Breast epithelium (tissue), 4 donors: ENCODE data around the gene GNAQ. TPM values are rescaled to one million over a fixed set of nuclear protein-coding genes. Genes with fewer than 3 reads are reported as not detected.
A peak's percentile ranks its signal among the peaks of the same experiment; 100 is the strongest.

ENCODE experiments used
- DNase-seq, 2 donors: peaks; one replicate each; pipeline ENCODE4 v3.0.0-alpha.2; 2019; ENCODE audit warnings: low spot score in 2 of 2
- H3K27ac ChIP-seq, 2 donors: fragments of 200-600 bp; sonication (generic) in 1 of 2; one replicate each; pipeline ENCODE4 v1.5.1; 2016 to 2019; ENCODE audit warnings: mild to moderate bottlenecking in 1 of 2
- H3K27me3 ChIP-seq, 2 donors: fragments of 200-600 bp; sonication (generic) in 1 of 2; one replicate each; pipeline versions ENCODE4 v1.5.1 to v1.6.0; 2017 to 2019; ENCODE audit warnings: control low read depth in 1 of 2, mild to moderate bottlenecking in 1 of 2
- H3K36me3 ChIP-seq: fragments of 200-600 bp; one replicate; pipeline ENCODE4 v1.5.1; 2019
- H3K4me1 ChIP-seq, 2 donors: fragments of 200-600 bp; sonication (generic); one replicate each; pipeline ENCODE4 v1.5.1; 2016 to 2019; ENCODE audit warnings: control low read depth in 1 of 2
- H3K4me3 ChIP-seq, 3 donors: fragments of 200-600 bp; sonication (generic); 1 replicate in 2 of 3; 2 replicates in 1 of 3; pipeline ENCODE4 v1.5.1; 2016 to 2019; ENCODE audit warnings: mild to moderate bottlenecking in 3 of 3, moderate library complexity in 2 of 3
- H3K9me3 ChIP-seq, 2 donors: fragments of 200-600 bp; sonication (generic) in 1 of 2; one replicate each; pipeline ENCODE4 v1.5.1; 2016 to 2019; ENCODE audit warnings: control low read depth in 1 of 2
- CTCF ChIP-seq, 3 donors: fragments of 450-650 bp; IDR thresholded peaks; one replicate each; pipeline ENCODE4 v1.5.1; 2016 to 2017; ENCODE audit warnings: antibody characterized with exemption in 3 of 3, mild to moderate bottlenecking in 3 of 3, moderate library complexity in 3 of 3
- POLR2A ChIP-seq: fragments of 450-650 bp; IDR thresholded peaks from one replicate; pipeline ENCODE4 v1.6.1; 2016; ENCODE audit warnings: antibody characterized with exemption, mild to moderate bottlenecking, moderate library complexity
- POLR2AphosphoS5 ChIP-seq, 3 donors: sonication (generic); formaldehyde crosslinking; IDR thresholded peaks; one replicate each; pipeline ENCODE4 v1.6.1; 2017; ENCODE audit warnings: antibody characterized with exemption in 3 of 3
- intact Hi-C: fragments of 100-400 bp; cut with DNase I; formaldehyde crosslinking; loops from one replicate; pipeline ENCODE4 v1.15.1; 2023; ENCODE audit warnings: low total_unique reads
- total RNA-seq, 3 donors: library from RNA; depleted of rRNA; stranded (reverse); fragments of >200 nt; gene quantifications; one replicate each; pipeline ENCODE4 v1.1.0, GENCODE V29; 2016

GNAQ gene
- total RNA-seq, 3 donors from 2014 or later, result 39.0 to 49.3 (median 47.2) TPM

- no peak for TF ChIP-seq POLR2A
- TF ChIP-seq CTCF (IDR thresholded peaks at IDR 0.05), result no peak
- no peak for TF ChIP-seq POLR2AphosphoS5 (IDR thresholded peaks at IDR 0.05)
- intact Hi-C loops, result no loop called here
- H3K36me3 ChIP-seq, result no peaks in the 10 kb centered on the region
- no peak overlapping the region for H3K4me3 ChIP-seq
- no peaks in the 10 kb centered on the region for H3K9me3 ChIP-seq
- no peaks in the 10 kb centered on the region for H3K27me3 ChIP-seq
- no peak for DNase-seq
- no peak overlapping the region for H3K27ac ChIP-seq
- H3K4me1 ChIP-seq, result no peaks in the 10 kb centered on the region
Measured at GRCh38 chr9:77892955-77893514, 138.6 kb downstream of the GNAQ start.

- DNase-seq, result no peak
- no peaks in the 10 kb centered on the region for H3K4me1 ChIP-seq
- no peaks in the 10 kb centered on the region for H3K36me3 ChIP-seq
- TF ChIP-seq POLR2A, result no peak
- no peak for TF ChIP-seq POLR2AphosphoS5 (IDR thresholded peaks at IDR 0.05)
- no peak for TF ChIP-seq CTCF (IDR thresholded peaks at IDR 0.05)
- H3K9me3 ChIP-seq, result no peaks in the 10 kb centered on the region
- no peak overlapping the region for H3K27ac ChIP-seq
- intact Hi-C loops, result no loop called here
- no peaks in the 10 kb centered on the region for H3K27me3 ChIP-seq
- no peak overlapping the region for H3K4me3 ChIP-seq
Measured at GRCh38 chr9:77892171-77892570, 139.4 kb downstream of the GNAQ start.

- H3K27ac ChIP-seq, result no peak overlapping the region
- H3K4me3 ChIP-seq, result no peak overlapping the region
- DNase-seq, result no peak
- no peaks in the 10 kb centered on the region for H3K9me3 ChIP-seq
- H3K36me3 ChIP-seq, result no peaks in the 10 kb centered on the region
- intact Hi-C loops, result no loop called here
- no peaks in the 10 kb centered on the region for H3K27me3 ChIP-seq
- H3K4me1 ChIP-seq, result no peaks in the 10 kb centered on the region
- TF ChIP-seq POLR2AphosphoS5 (IDR thresholded peaks at IDR 0.05) (no peak), CTCF (IDR thresholded peaks at IDR 0.05) (no peak), POLR2A (no peak)
Measured at GRCh38 chr9:77891128-77891800, 140.3 kb downstream of the GNAQ start.

- H3K9me3 ChIP-seq, result no peaks in the 10 kb centered on the region
- intact Hi-C loops, result no loop called here
- no peaks in the 10 kb centered on the region for H3K27me3 ChIP-seq
- no peaks in the 10 kb centered on the region for H3K4me1 ChIP-seq
- no peak overlapping the region for H3K4me3 ChIP-seq
- DNase-seq, result no peak
- no peaks in the 10 kb centered on the region for H3K36me3 ChIP-seq
- H3K27ac ChIP-seq, result no peak overlapping the region
- TF ChIP-seq POLR2AphosphoS5 (IDR thresholded peaks at IDR 0.05) (no peak), POLR2A (no peak)
Measured at GRCh38 chr9:77887662-77888061, 143.9 kb downstream of the GNAQ start.

- Histone ChIP-seq H3K27ac (peak overlapping the region; percentile 22 to 27), H3K4me3 (no peak overlapping the region), H3K9me3 (no peaks in the 10 kb centered on the region), H3K36me3 (no peaks in the 10 kb centered on the region), H3K4me1 (no peaks in the 10 kb centered on the region), H3K27me3 (no peaks in the 10 kb centered on the region)
- intact Hi-C loops, result no loop called here
- TF ChIP-seq CTCF (IDR thresholded peaks at IDR 0.05), result no peak
- no peak for TF ChIP-seq POLR2AphosphoS5 (IDR thresholded peaks at IDR 0.05)
- no peak for TF ChIP-seq POLR2A
- DNase-seq, result no peak
Measured at GRCh38 chr9:77885104-77885672, 146.4 kb downstream of the GNAQ start.
